Measurements from ENCODE around the gene CCNY. TPM values are rescaled to one million over a fixed set of nuclear protein-coding genes. Genes with fewer than 3 reads are reported as not detected.

The CCNY gene
- total and polyA plus RNA-seq, 2 donors (not counting 1 experiment from before 2014, with no cell fraction given): 34.1 to 64.9 TPM

- no peak overlapping the region for H3K4me3 Mint-ChIP-seq
- no peak for TF ChIP-seq CTCF (IDR thresholded peaks at IDR 0.05)
- TF ChIP-seq EZH2 (IDR thresholded peaks at IDR 0.05; ENCODE audit: borderline replicate concordance, insufficient read depth, low read depth, low read length, poor library complexity, severe bottlenecking): no peak
- ChIA-PET POLR2A (no interaction called here), CTCF (no interaction called here)
- WGBS (ENCODE audit: insufficient coverage): 94% methylated on average over 6 of the region's 6 CpGs
- Histone ChIP-seq H3K9me3 (ENCODE audit: control extremely low read depth in 1 of 3, control insufficient read depth in 2 of 3, insufficient read depth in 1 of 3, low read length in 2 of 3) (peaks cover 0 to 21% (median 0%) of the 10 kb centered on the region in 3 donors), H3K4me3 (ENCODE audit: control extremely low read depth in 1 of 5, extremely low read depth in 1 of 5, insufficient read depth in 1 of 5, low read depth in 2 of 5, low read length in 4 of 5) (no peak overlapping the region), H2AFZ (ENCODE audit: insufficient read depth, low read depth, low read length, poor library complexity, severe bottlenecking) (no peak overlapping the region), H3K4me2 (replicated peaks; ENCODE audit: low read depth, low read length, poor library complexity, severe bottlenecking) (no peak overlapping the region), H3K9ac (ENCODE audit: low read length) (no peak overlapping the region), H3K79me2 (ENCODE audit: control insufficient read depth, insufficient read depth, low read length) (no peaks in the 10 kb centered on the region), H3K36me3 (replicated peaks in 1 of 2; ENCODE audit: control extremely low read depth in 1 of 2, control insufficient read depth in 1 of 2, extremely low read depth in 1 of 2, insufficient read depth in 2 of 2, low read length in 1 of 2) (no peaks in the 10 kb centered on the region), H3K4me1 (ENCODE audit: control insufficient read depth in 2 of 2, insufficient read depth in 2 of 2, low read length in 2 of 2) (peaks cover 3 to 7% of the 10 kb centered on the region in 2 donors), H3K27me3 (replicated peaks in 1 of 4; ENCODE audit: control extremely low read depth in 1 of 4, control insufficient read depth in 3 of 4, insufficient read depth in 4 of 4, low read length in 3 of 4) (peaks cover 0 to 45% (median 12%) of the 10 kb centered on the region in 4 experiments), H3K27ac (ENCODE audit: low read length in 2 of 2) (no peak overlapping the region), H4K20me1 (ENCODE audit: control insufficient read depth, insufficient read depth, low read length, poor library complexity, severe bottlenecking) (no peaks in the 10 kb centered on the region)
- intact Hi-C loops (cut with micrococcal nuclease): no loop called here
- ATAC-seq (ENCODE audit: low read depth) (no peak), DNase-seq (no peak)
- peaks cover 8% of the 10 kb centered on the region for H3K4me1 Mint-ChIP-seq
- no peaks in the 10 kb centered on the region for H3K9me3 Mint-ChIP-seq (ENCODE audit: insufficient read depth)
- H3K27me3 Mint-ChIP-seq: peaks cover 46% of the 10 kb centered on the region
- H3K27ac Mint-ChIP-seq: no peak overlapping the region
Measured at GRCh38 chr10:35611750-35612149, 275.4 kb downstream of the CCNY start.

- H3K4me1 ChIP-seq (ENCODE audit: control insufficient read depth in 2 of 2, insufficient read depth in 2 of 2, low read length in 2 of 2): peaks cover 1 to 7% of the 10 kb centered on the region in 2 donors
- intact Hi-C loops (cut with micrococcal nuclease): no loop called here
- DNase-seq (no peak), ATAC-seq (ENCODE audit: low read depth) (no peak)
- H2AFZ ChIP-seq (ENCODE audit: insufficient read depth, low read depth, low read length, poor library complexity, severe bottlenecking): no peak overlapping the region
- TF ChIP-seq CTCF (IDR thresholded peaks at IDR 0.05) (no peak), EZH2 (IDR thresholded peaks at IDR 0.05; ENCODE audit: borderline replicate concordance, insufficient read depth, low read depth, low read length, poor library complexity, severe bottlenecking) (no peak)
- H3K9ac ChIP-seq (ENCODE audit: low read length): no peak overlapping the region
- Mint-ChIP-seq H3K27ac (no peak overlapping the region), H3K4me1 (peaks cover 4% of the 10 kb centered on the region), H3K4me3 (no peak overlapping the region), H3K27me3 (peaks cover 38% of the 10 kb centered on the region), H3K9me3 (ENCODE audit: insufficient read depth) (no peaks in the 10 kb centered on the region)
- peaks cover 0 to 21% (median 0%) of the 10 kb centered on the region in 3 donors for H3K9me3 ChIP-seq (ENCODE audit: control extremely low read depth in 1 of 3, control insufficient read depth in 2 of 3, insufficient read depth in 1 of 3, low read length in 2 of 3)
- H3K79me2 ChIP-seq (ENCODE audit: control insufficient read depth, insufficient read depth, low read length): no peaks in the 10 kb centered on the region
- H3K27me3 ChIP-seq (replicated peaks in 1 of 4; ENCODE audit: control extremely low read depth in 1 of 4, control insufficient read depth in 3 of 4, insufficient read depth in 4 of 4, low read length in 3 of 4): peaks cover 0 to 38% (median 7%) of the 10 kb centered on the region in 4 experiments
- no peak overlapping the region for H3K4me3 ChIP-seq (ENCODE audit: control extremely low read depth in 1 of 5, extremely low read depth in 1 of 5, insufficient read depth in 1 of 5, low read depth in 2 of 5, low read length in 4 of 5)
- H3K27ac ChIP-seq (ENCODE audit: low read length in 2 of 2): no peak overlapping the region
- no peaks in the 10 kb centered on the region for H4K20me1 ChIP-seq (ENCODE audit: control insufficient read depth, insufficient read depth, low read length, poor library complexity, severe bottlenecking)
- H3K4me2 ChIP-seq (replicated peaks; ENCODE audit: low read depth, low read length, poor library complexity, severe bottlenecking): no peak overlapping the region
- ChIA-PET CTCF (interaction anchor here (0.6 kb wide), 1 partner anchor 625 kb away, joined by 3 read pairs; no protein-coding TSS in a partner anchor), POLR2A (no interaction called here)
- H3K36me3 ChIP-seq (replicated peaks in 1 of 2; ENCODE audit: control extremely low read depth in 1 of 2, control insufficient read depth in 1 of 2, extremely low read depth in 1 of 2, insufficient read depth in 2 of 2, low read length in 1 of 2): no peaks in the 10 kb centered on the region
- 77% methylated on average over 4 of the region's 6 CpGs for WGBS (ENCODE audit: insufficient coverage)
Measured at GRCh38 chr10:35612385-35613106, 276.2 kb downstream of the CCNY start.
